T-helper 2 cell treated with Interferon-gamma antibody and Interleukin-4, amounts not matched to agents 100 ng/mL and 5 ng/mL, for 36 hours (primary cell): ENCODE results near the gene DYNC1H1. TPM values are rescaled to one million over a fixed set of nuclear protein-coding genes. Genes with fewer than 3 reads are reported as not detected.

Source experiments
- intact Hi-C: fragments of 100-400 bp; cut with micrococcal nuclease; formaldehyde crosslinking; loops from one replicate; pipeline ENCODE4 v1.15.1; 2023
- total RNA-seq: library from RNA; stranded (reverse); gene quantifications from 2 replicates; pipeline ENCODE4 v1.2.3, GENCODE V29; 2022

DYNC1H1 gene
- total RNA-seq, 1 donor from 2014 or later, result 284 TPM

- intact Hi-C loops, result no loop called here
Observed at GRCh38 chr14:101939646-101940170, 24.7 kb upstream of the DYNC1H1 start.

- intact Hi-C loops, result no loop called here
Observed at GRCh38 chr14:101944451-101944850, 19.9 kb upstream of the DYNC1H1 start.

- intact Hi-C loops, result loop anchor here (5.0 kb wide), 3 partner anchors 123 to 238 kb away; no protein-coding TSS in a partner anchor
Observed at GRCh38 chr14:101945171-101945570, 19.2 kb upstream of the DYNC1H1 start.

GRCh38 chr14:101947577-101947903, 16.8 kb upstream of the DYNC1H1 start:
- intact Hi-C loops, result loop anchor here (5.0 kb wide), 3 partner anchors 125 to 240 kb away; no protein-coding TSS in a partner anchor

GRCh38 chr14:101947904-101948665, 16.3 kb upstream of the DYNC1H1 start:
- intact Hi-C loops, result loop anchor here (1.0 to 5.0 kb wide), 9 partner anchors 16 to 371 kb away; partner anchors contain the start of genes DYNC1H1, HSP90AA1, MOK and PPP2R5C

GRCh38 chr14:101948666-101949216, 15.6 kb upstream of the DYNC1H1 start:
- intact Hi-C loops, result loop anchor here (1.0 to 5.0 kb wide), 9 partner anchors 16 to 371 kb away; partner anchors contain the start of genes DYNC1H1, HSP90AA1, MOK and PPP2R5C

GRCh38 chr14:101950100-101950499, 14.3 kb upstream of the DYNC1H1 start:
- intact Hi-C loops, result no loop called here

- intact Hi-C loops, result no loop called here
Observed at GRCh38 chr14:101950516-101951215, 13.7 kb upstream of the DYNC1H1 start.

- intact Hi-C loops, result no loop called here
Observed at GRCh38 chr14:101953151-101953550, 11.2 kb upstream of the DYNC1H1 start.

GRCh38 chr14:101954501-101954900, 9.9 kb upstream of the DYNC1H1 start:
- intact Hi-C loops, result no loop called here

GRCh38 chr14:101955695-101956161, 8.6 kb upstream of the DYNC1H1 start:
- intact Hi-C loops, result no loop called here

GRCh38 chr14:101956179-101956885, 8.0 kb upstream of the DYNC1H1 start:
- intact Hi-C loops, result no loop called here

GRCh38 chr14:101957406-101958234, 6.8 kb upstream of the DYNC1H1 start:
- intact Hi-C loops, result no loop called here

- intact Hi-C loops, result no loop called here
Observed at GRCh38 chr14:101958418-101959180, 5.8 kb upstream of the DYNC1H1 start.

GRCh38 chr14:101959277-101959676, 5.1 kb upstream of the DYNC1H1 start:
- intact Hi-C loops, result no loop called here

GRCh38 chr14:101960225-101960624, 4.1 kb upstream of the DYNC1H1 start:
- intact Hi-C loops, result loop anchor here (5.0 kb wide), 4 partner anchors 182 to 562 kb away; partner anchors contain the start of gene PPP2R5C

GRCh38 chr14:101961011-101961721, 3.2 kb upstream of the DYNC1H1 start:
- intact Hi-C loops, result loop anchor here (1.0 to 5.0 kb wide), 6 partner anchors 135 to 561 kb away; partner anchors contain the start of gene PPP2R5C

GRCh38 chr14:101961746-101962502, 2.4 kb upstream of the DYNC1H1 start:
- intact Hi-C loops, result loop anchor here (1.0 to 5.0 kb wide), 6 partner anchors 134 to 560 kb away; partner anchors contain the start of gene PPP2R5C
